Esophagus muscularis mucosa (tissue), 4 donors: ENCODE data around the gene ANKRD13D. TPM values are rescaled to one million over a fixed set of nuclear protein-coding genes. Genes with fewer than 3 reads are reported as not detected.

ENCODE experiments used
- DNase-seq: peaks from one replicate; pipeline ENCODE4 v3.0.0-alpha.2; 2017; ENCODE audit errors: extremely low spot score
- H3K27ac ChIP-seq, 4 donors: fragments of 200-600 bp; sonication (generic); replicated peaks in 1 of 4; 1 replicate in 3 of 4; 2 replicates in 1 of 4; pipeline ENCODE4 v1.5.1; 2016 to 2019; ENCODE audit warnings: mild to moderate bottlenecking in 1 of 4
- H3K27me3 ChIP-seq, 4 donors: fragments of 200-600 bp; sonication (generic); one replicate each; pipeline versions ENCODE4 v1.5.1 to v1.6.0; 2016 to 2019
- H3K36me3 ChIP-seq, 4 donors: fragments of 200-600 bp; sonication (generic); one replicate each; pipeline ENCODE4 v1.5.1; 2016 to 2019
- H3K4me1 ChIP-seq, 4 donors: fragments of 200-600 bp; sonication (generic); one replicate each; pipeline ENCODE4 v1.5.1; 2016 to 2019
- H3K4me3 ChIP-seq, 4 donors: fragments of 200-600 bp; sonication (generic); 1 replicate in 2 of 4; 2 replicates in 2 of 4; pipeline ENCODE4 v1.5.1; 2016 to 2019; ENCODE audit warnings: mild to moderate bottlenecking in 4 of 4, moderate library complexity in 1 of 4
- H3K9me3 ChIP-seq, 4 donors: fragments of 200-600 bp; sonication (generic); 1 replicate in 3 of 4; 2 replicates in 1 of 4; pipeline ENCODE4 v1.5.1; 2016 to 2019
- CTCF ChIP-seq, 3 experiments: fragments of 200-600 bp in 2 of 3; fragments of 450-650 bp in 1 of 3; sonication (generic) in 2 of 3; IDR thresholded peaks; one replicate each; pipeline ENCODE4 v1.5.1; 2017 to 2019; ENCODE audit warnings: antibody characterized with exemption in 3 of 3, mild to moderate bottlenecking in 2 of 3, moderate library complexity in 1 of 3
- EP300 ChIP-seq: sonication (generic); formaldehyde crosslinking; IDR thresholded peaks from one replicate; pipeline ENCODE4 v1.6.1; 2017; ENCODE audit warnings: antibody characterized with exemption
- POLR2A ChIP-seq: fragments of 450-650 bp; IDR thresholded peaks from one replicate; pipeline ENCODE4 v1.6.1; 2017; ENCODE audit warnings: antibody characterized with exemption, moderate library complexity, mild to moderate bottlenecking, low read depth
- POLR2AphosphoS5 ChIP-seq, 2 donors: sonication (generic); formaldehyde crosslinking; IDR thresholded peaks; one replicate each; pipeline ENCODE4 v1.6.1; 2017; ENCODE audit warnings: antibody characterized with exemption in 2 of 2
- WGBS: methylation state at CpG from one replicate; pipeline ENCODE4 v1.1.5; 2018; 5-methylcytosine and 5-hydroxymethylcytosine counted together
- intact Hi-C: fragments of 100-400 bp; cut with DNase I; formaldehyde crosslinking; loops from one replicate; pipeline ENCODE4 v1.15.1; 2023
- total RNA-seq, 4 donors: library from RNA; depleted of rRNA; stranded (reverse); fragments of >200 nt; gene quantifications; one replicate each; pipeline versions ENCODE4 v1.1.0 to v1.2.1, GENCODE V29; 2016

ANKRD13D gene
- total RNA-seq, 4 donors from 2014 or later = 27.7 to 53.0 (median 39.5) TPM

DNA sequence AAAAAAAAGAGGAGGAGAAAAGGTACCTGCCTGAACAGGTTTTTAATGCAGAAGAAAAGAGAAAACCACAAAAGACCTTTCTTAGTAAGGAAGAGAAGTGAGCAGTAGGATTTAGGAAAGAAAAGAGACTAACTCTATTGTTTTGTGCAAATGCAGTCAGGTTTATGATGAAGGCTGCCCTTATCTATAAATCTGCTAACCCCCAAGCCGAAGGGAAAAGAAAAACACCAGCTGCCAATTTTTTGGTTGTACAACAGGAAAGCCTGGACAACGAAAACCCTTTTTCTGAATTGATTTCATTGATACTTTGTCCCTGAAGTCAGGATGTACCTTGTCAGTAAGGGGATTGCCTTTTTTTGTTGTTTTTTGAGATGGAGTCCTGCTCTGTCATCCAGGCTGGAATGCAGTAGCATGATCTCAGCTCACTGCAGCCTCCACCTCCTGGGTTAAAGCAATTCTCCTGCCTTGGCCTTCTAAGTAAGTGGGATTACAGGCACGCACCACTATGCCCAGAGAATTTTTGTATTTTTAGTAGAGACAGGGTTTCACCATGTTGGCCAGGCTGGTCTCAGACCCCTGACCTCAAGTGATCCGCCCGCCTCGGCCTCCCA, 43.1 kb downstream of the ANKRD13D start:
- Histone ChIP-seq H3K4me3 (no peak overlapping the region), H3K27me3 (no peaks in the 10 kb centered on the region), H3K4me1 (no peaks in the 10 kb centered on the region), H3K36me3 (peaks cover 0 to 23% (median 6%) of the 10 kb centered on the region in 4 donors), H3K27ac (no peak overlapping the region), H3K9me3 (no peaks in the 10 kb centered on the region)
- WGBS = 87% methylated on average over 6 of the region's 6 CpGs
- no peak for DNase-seq
- intact Hi-C loops = no loop called here
- TF ChIP-seq POLR2A (no peak), POLR2AphosphoS5 (IDR thresholded peaks at IDR 0.05) (no peak), EP300 (no peak), CTCF (IDR thresholded peaks at IDR 0.05) (no peak)

GRCh38 chr11:67337257-67337656, 48.2 kb downstream of the ANKRD13D start:
- intact Hi-C loops = no loop called here
- no peaks in the 10 kb centered on the region for H3K9me3 ChIP-seq
- H3K36me3 ChIP-seq = peaks cover 0 to 21% (median 3%) of the 10 kb centered on the region in 4 donors
- no peak for TF ChIP-seq EP300
- no peak for TF ChIP-seq POLR2AphosphoS5 (IDR thresholded peaks at IDR 0.05)
- TF ChIP-seq POLR2A = no peak
- no peak for TF ChIP-seq CTCF (IDR thresholded peaks at IDR 0.05)
- H3K27ac ChIP-seq = no peak overlapping the region
- no peaks in the 10 kb centered on the region for H3K4me1 ChIP-seq
- no peak overlapping the region for H3K4me3 ChIP-seq
- H3K27me3 ChIP-seq = no peaks in the 10 kb centered on the region
- DNase-seq = no peak
- 91% methylated on average over 3 of the region's 3 CpGs for WGBS

DNA sequence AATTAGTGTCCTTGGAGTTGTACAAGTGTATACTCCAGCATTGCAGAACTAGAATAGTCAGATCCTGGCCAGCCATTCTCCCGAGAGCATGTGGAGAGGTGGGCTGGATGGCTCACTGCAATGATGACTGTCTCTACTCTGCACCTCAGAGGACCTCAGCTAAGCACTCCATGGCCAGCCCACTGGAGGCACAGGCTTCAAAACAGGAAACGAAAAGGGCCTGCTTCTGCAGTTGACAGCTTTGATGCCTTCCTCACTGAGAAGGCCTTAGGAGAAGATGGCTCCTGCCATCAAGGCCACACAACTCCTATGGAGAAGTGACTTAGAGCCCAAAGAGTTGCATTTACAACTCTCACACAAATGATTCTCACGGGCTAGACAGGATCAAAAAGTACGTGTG, 55.2 kb downstream of the ANKRD13D start:
- DNase-seq = no peak
- H3K4me3 ChIP-seq = no peak overlapping the region
- peaks cover 0 to 6% (median 0%) of the 10 kb centered on the region in 4 donors for H3K36me3 ChIP-seq
- TF ChIP-seq POLR2A = no peak
- TF ChIP-seq CTCF (IDR thresholded peaks at IDR 0.05) = no peak
- 86% methylated on average over 4 of the region's 4 CpGs for WGBS
- H3K9me3 ChIP-seq = no peaks in the 10 kb centered on the region
- intact Hi-C loops = no loop called here
- H3K27me3 ChIP-seq = no peaks in the 10 kb centered on the region
- no peak overlapping the region for H3K27ac ChIP-seq
- H3K4me1 ChIP-seq = peaks cover 0 to 5% (median 0%) of the 10 kb centered on the region in 4 donors

GRCh38 chr11:67345247-67345919, 56.3 kb downstream of the ANKRD13D start:
- TF ChIP-seq POLR2AphosphoS5 (IDR thresholded peaks at IDR 0.05) = no peak
- TF ChIP-seq CTCF (IDR thresholded peaks at IDR 0.05) = no peak
- no peak for TF ChIP-seq EP300
- no peak for TF ChIP-seq POLR2A
- H3K4me1 ChIP-seq = peaks cover 0 to 11% (median 2%) of the 10 kb centered on the region in 4 donors
- no peaks in the 10 kb centered on the region for H3K9me3 ChIP-seq
- intact Hi-C loops = loop anchor here (5.0 kb wide), 1 partner anchor 37 kb away; no protein-coding TSS in a partner anchor
- H3K36me3 ChIP-seq = peaks cover 0 to 6% (median 0%) of the 10 kb centered on the region in 4 donors
- no peaks in the 10 kb centered on the region for H3K27me3 ChIP-seq
- whole genome bisulfite sequencing = 79% methylated on average over 8 of the region's 8 CpGs
- DNase-seq = no peak
- no peak overlapping the region for H3K4me3 ChIP-seq
- no peak overlapping the region for H3K27ac ChIP-seq
